Measurements from ENCODE around the gene LRFN3. TPM values are rescaled to one million over a fixed set of nuclear protein-coding genes. Genes with fewer than 3 reads are reported as not detected.

Gene LRFN3
- polyA plus RNA-seq, 3 donors from 2014 or later = 0.17 to 0.62 (median 0.32) TPM

GRCh38 chr19:35911173-35911572 lies 25.0 kb upstream of the LRFN3 start:
- Mint-ChIP-seq H3K27ac (peak overlapping the region in 5 of 6 donors; percentile 10 to 70 (median 50)), H3K4me3 (no peak overlapping the region), H3K4me1 (peaks cover 36 to 40% of the 10 kb centered on the region in 2 donors), H3K9me3 (no peaks in the 10 kb centered on the region), H3K36me3 (peaks cover 3 to 10% (median 7%) of the 10 kb centered on the region in 3 donors), H3K27me3 (ENCODE audit: low read depth in 3 of 3) (peaks cover 3 to 8% (median 5%) of the 10 kb centered on the region in 3 donors)
- DNase-seq = no peak

GRCh38 chr19:35911790-35912189 lies 24.4 kb upstream of the LRFN3 start:
- no peak for DNase-seq
- peak overlapping the region in 4 of 6 donors; percentile 39 to 70 (median 64) for H3K27ac Mint-ChIP-seq
- H3K4me3 Mint-ChIP-seq = no peak overlapping the region
- peaks cover 3 to 9% (median 7%) of the 10 kb centered on the region in 3 donors for H3K36me3 Mint-ChIP-seq
- no peaks in the 10 kb centered on the region for H3K9me3 Mint-ChIP-seq
- peaks cover 30 to 34% of the 10 kb centered on the region in 2 donors for H3K4me1 Mint-ChIP-seq
- H3K27me3 Mint-ChIP-seq (ENCODE audit: low read depth in 3 of 3) = peaks cover 3 to 6% (median 5%) of the 10 kb centered on the region in 3 donors

GRCh38 chr19:35913589-35913988 lies 22.6 kb upstream of the LRFN3 start:
- Mint-ChIP-seq H3K36me3 (no peaks in the 10 kb centered on the region), H3K27ac (no peak overlapping the region), H3K4me3 (no peak overlapping the region), H3K4me1 (peaks cover 13 to 20% of the 10 kb centered on the region in 2 donors), H3K9me3 (no peaks in the 10 kb centered on the region), H3K27me3 (ENCODE audit: low read depth in 3 of 3) (peaks cover 0 to 9% (median 0%) of the 10 kb centered on the region in 3 donors)
- DNase-seq = no peak

GRCh38 chr19:35915443-35915842 lies 20.7 kb upstream of the LRFN3 start:
- Mint-ChIP-seq H3K4me1 (peaks cover 0 to 5% of the 10 kb centered on the region in 2 donors), H3K4me3 (no peak overlapping the region), H3K27ac (no peak overlapping the region), H3K9me3 (no peaks in the 10 kb centered on the region), H3K27me3 (ENCODE audit: low read depth in 3 of 3) (peaks cover 0 to 6% (median 0%) of the 10 kb centered on the region in 3 donors), H3K36me3 (no peaks in the 10 kb centered on the region)
- DNase-seq = no peak

GRCh38 chr19:35919306-35919705 lies 16.9 kb upstream of the LRFN3 start:
- H3K27me3 Mint-ChIP-seq (ENCODE audit: low read depth in 3 of 3) = peaks cover 0 to 4% (median 0%) of the 10 kb centered on the region in 3 donors
- no peaks in the 10 kb centered on the region for H3K4me1 Mint-ChIP-seq
- H3K27ac Mint-ChIP-seq = no peak overlapping the region
- H3K4me3 Mint-ChIP-seq = no peak overlapping the region
- no peaks in the 10 kb centered on the region for H3K36me3 Mint-ChIP-seq
- no peaks in the 10 kb centered on the region for H3K9me3 Mint-ChIP-seq
- no peak for DNase-seq

- Mint-ChIP-seq H3K27ac (no peak overlapping the region), H3K4me1 (peaks cover 0 to 8% of the 10 kb centered on the region in 2 donors), H3K9me3 (no peaks in the 10 kb centered on the region), H3K36me3 (peaks cover 0 to 3% (median 3%) of the 10 kb centered on the region in 3 donors), H3K27me3 (ENCODE audit: low read depth in 3 of 3) (peaks cover 0 to 6% (median 0%) of the 10 kb centered on the region in 3 donors), H3K4me3 (no peak overlapping the region)
- DNase-seq = no peak
Observed at GRCh38 chr19:35921012-35921411, 15.2 kb upstream of the LRFN3 start.

- Mint-ChIP-seq H3K9me3 (no peaks in the 10 kb centered on the region), H3K4me1 (peaks cover 37 to 42% of the 10 kb centered on the region in 2 donors), H3K4me3 (no peak overlapping the region), H3K27me3 (ENCODE audit: low read depth in 3 of 3) (peaks cover 7 to 22% (median 8%) of the 10 kb centered on the region in 3 donors), H3K27ac (peak overlapping the region in 2 of 6 donors; percentile 65 to 74), H3K36me3 (peaks cover 3 to 8% (median 4%) of the 10 kb centered on the region in 3 donors)
- DNase-seq = no peak
Observed at GRCh38 chr19:35925501-35925900, 10.7 kb upstream of the LRFN3 start.

- Mint-ChIP-seq H3K9me3 (no peaks in the 10 kb centered on the region), H3K36me3 (peaks cover 3 to 8% (median 4%) of the 10 kb centered on the region in 3 donors), H3K4me3 (peak overlapping the region; percentile 66 to 80 (median 78)), H3K4me1 (peaks cover 52 to 56% of the 10 kb centered on the region in 2 donors), H3K27ac (peak overlapping the region; percentile 87 to 95 (median 90)), H3K27me3 (ENCODE audit: low read depth in 3 of 3) (peaks cover 8 to 28% (median 15%) of the 10 kb centered on the region in 3 donors)
- DNase-seq = peak; percentile 80 to 83 (median 81)
Observed at GRCh38 chr19:35928507-35928906, 7.7 kb upstream of the LRFN3 start.

GRCh38 chr19:35929876-35930275 lies 6.3 kb upstream of the LRFN3 start:
- Mint-ChIP-seq H3K27me3 (ENCODE audit: low read depth in 3 of 3) (peaks cover 8 to 28% (median 15%) of the 10 kb centered on the region in 3 donors), H3K4me3 (peak overlapping the region; percentile 82 to 89 (median 85)), H3K4me1 (peaks cover 52 to 56% of the 10 kb centered on the region in 2 donors), H3K36me3 (peaks cover 3 to 8% (median 4%) of the 10 kb centered on the region in 3 donors), H3K9me3 (no peaks in the 10 kb centered on the region), H3K27ac (peak overlapping the region; percentile 91 to 98 (median 96))
- peak; percentile 74 to 79 (median 74) for DNase-seq

- H3K4me3 Mint-ChIP-seq = peak overlapping the region; percentile 75 to 88 (median 83)
- H3K27ac Mint-ChIP-seq = peak overlapping the region; percentile 91 to 98 (median 96)
- H3K9me3 Mint-ChIP-seq = no peaks in the 10 kb centered on the region
- H3K27me3 Mint-ChIP-seq (ENCODE audit: low read depth in 3 of 3) = peaks cover 10 to 28% (median 19%) of the 10 kb centered on the region in 3 donors
- peak; percentile 99 to 100 (median 100) for DNase-seq
- peaks cover 0 to 5% (median 4%) of the 10 kb centered on the region in 3 donors for H3K36me3 Mint-ChIP-seq
- H3K4me1 Mint-ChIP-seq = peaks cover 51 to 58% of the 10 kb centered on the region in 2 donors
Observed at GRCh38 chr19:35931161-35931873, 4.9 kb upstream of the LRFN3 start.

GRCh38 chr19:35931874-35932202 lies 4.3 kb upstream of the LRFN3 start:
- no peaks in the 10 kb centered on the region for H3K9me3 Mint-ChIP-seq
- peaks cover 7 to 24% (median 16%) of the 10 kb centered on the region in 3 donors for H3K27me3 Mint-ChIP-seq (ENCODE audit: low read depth in 3 of 3)
- H3K4me3 Mint-ChIP-seq = peak overlapping the region in 2 of 5 donors; percentile 12 to 83
- H3K27ac Mint-ChIP-seq = peak overlapping the region; percentile 73 to 98 (median 94)
- H3K4me1 Mint-ChIP-seq = peaks cover 47 to 53% of the 10 kb centered on the region in 2 donors
- no peak for DNase-seq
- peaks cover 0 to 1% (median 1%) of the 10 kb centered on the region in 3 donors for H3K36me3 Mint-ChIP-seq

GRCh38 chr19:35932291-35932936 lies 3.8 kb upstream of the LRFN3 start:
- H3K9me3 Mint-ChIP-seq = no peaks in the 10 kb centered on the region
- peaks cover 45 to 48% of the 10 kb centered on the region in 2 donors for H3K4me1 Mint-ChIP-seq
- peak overlapping the region in 2 of 6 donors; percentile 93 to 98 for H3K27ac Mint-ChIP-seq

GRCh38 chr19:35936738-35937268 lies 629 bp downstream of the LRFN3 start:
- peaks cover 25 to 26% of the 10 kb centered on the region in 2 donors for H3K4me1 Mint-ChIP-seq
- H3K4me3 Mint-ChIP-seq = peak overlapping the region; percentile 17 to 90 (median 56)
- peaks cover 0 to 8% (median 7%) of the 10 kb centered on the region in 3 donors for H3K36me3 Mint-ChIP-seq
- no peak for DNase-seq
- H3K27ac Mint-ChIP-seq = peak overlapping the region in 1 of 6 donors; percentile 23
- no peaks in the 10 kb centered on the region for H3K9me3 Mint-ChIP-seq
- H3K27me3 Mint-ChIP-seq (ENCODE audit: low read depth in 3 of 3) = peaks cover 4 to 13% (median 5%) of the 10 kb centered on the region in 3 donors

More at GRCh38 chr19:35932291-35932936, 3.8 kb upstream of the LRFN3 start:
- no peak for DNase-seq
- peaks cover 7 to 24% (median 19%) of the 10 kb centered on the region in 3 donors for H3K27me3 Mint-ChIP-seq (ENCODE audit: low read depth in 3 of 3)
- no peaks in the 10 kb centered on the region for H3K36me3 Mint-ChIP-seq
- H3K4me3 Mint-ChIP-seq = peak overlapping the region in 1 of 5 donors; percentile 12
